Suprapubic skin (tissue), 3 donors: ENCODE measurements around the gene ERBB4.

Experiments
- EP300 ChIP-seq: sonication (generic); formaldehyde crosslinking; IDR thresholded peaks from one replicate; pipeline ENCODE4 v1.6.1; 2017; ENCODE audit warnings: antibody characterized with exemption
- POLR2A ChIP-seq, 2 donors: fragments of 450-650 bp; IDR thresholded peaks; one replicate each; pipeline ENCODE4 v1.6.1; 2017; ENCODE audit warnings: antibody characterized with exemption in 2 of 2, mild to moderate bottlenecking in 2 of 2, moderate library complexity in 2 of 2
- TF ChIP-seq, protein P1 (sequence below), 2 donors: fragments of 200-600 bp in 1 of 2; fragments of 450-650 bp in 1 of 2; sonication (generic) in 1 of 2; IDR thresholded peaks; one replicate each; pipeline ENCODE4 v1.5.1; 2016 to 2019; ENCODE audit warnings: antibody characterized with exemption in 2 of 2, mild to moderate bottlenecking in 1 of 2, moderate library complexity in 1 of 2

DNA sequence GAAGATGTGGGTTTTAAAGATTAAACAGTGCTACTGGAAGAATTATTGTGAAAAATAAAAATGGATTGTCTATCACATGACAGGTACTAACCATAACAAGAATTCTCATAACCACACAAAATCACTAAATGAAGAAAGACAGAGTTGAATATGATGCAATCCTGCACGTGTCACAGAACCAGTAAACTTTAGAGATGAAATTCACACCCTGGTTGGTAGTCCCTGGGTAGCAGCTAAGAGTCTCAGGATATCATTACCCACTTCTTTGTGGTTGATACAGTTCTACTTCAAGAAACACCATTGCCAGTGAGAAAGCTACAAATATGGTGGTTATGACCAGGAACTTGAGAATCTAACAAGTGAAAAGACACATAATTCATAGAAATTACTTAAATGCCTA lies 450.2 kb downstream of the ERBB4 start:
- TF ChIP-seq, protein P1, sequence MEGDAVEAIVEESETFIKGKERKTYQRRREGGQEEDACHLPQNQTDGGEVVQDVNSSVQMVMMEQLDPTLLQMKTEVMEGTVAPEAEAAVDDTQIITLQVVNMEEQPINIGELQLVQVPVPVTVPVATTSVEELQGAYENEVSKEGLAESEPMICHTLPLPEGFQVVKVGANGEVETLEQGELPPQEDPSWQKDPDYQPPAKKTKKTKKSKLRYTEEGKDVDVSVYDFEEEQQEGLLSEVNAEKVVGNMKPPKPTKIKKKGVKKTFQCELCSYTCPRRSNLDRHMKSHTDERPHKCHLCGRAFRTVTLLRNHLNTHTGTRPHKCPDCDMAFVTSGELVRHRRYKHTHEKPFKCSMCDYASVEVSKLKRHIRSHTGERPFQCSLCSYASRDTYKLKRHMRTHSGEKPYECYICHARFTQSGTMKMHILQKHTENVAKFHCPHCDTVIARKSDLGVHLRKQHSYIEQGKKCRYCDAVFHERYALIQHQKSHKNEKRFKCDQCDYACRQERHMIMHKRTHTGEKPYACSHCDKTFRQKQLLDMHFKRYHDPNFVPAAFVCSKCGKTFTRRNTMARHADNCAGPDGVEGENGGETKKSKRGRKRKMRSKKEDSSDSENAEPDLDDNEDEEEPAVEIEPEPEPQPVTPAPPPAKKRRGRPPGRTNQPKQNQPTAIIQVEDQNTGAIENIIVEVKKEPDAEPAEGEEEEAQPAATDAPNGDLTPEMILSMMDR (IDR thresholded peaks at IDR 0.05) = no peak
- TF ChIP-seq EP300 (no peak), POLR2A (IDR thresholded peaks at IDR 0.05) (no peak)
